T47D (cell line): ENCODE data around the gene AQP5.

Experiments
- DNase-seq, 2 experiments: peaks; one replicate each; pipeline versions ENCODE4 v3.0.0 to v3.0.0-alpha.2; 2011 to 2012; ENCODE audit warnings: low read depth in 1 of 2, low spot score in 1 of 2
- JUND ChIP-seq: IDR thresholded peaks from 2 replicates; pipeline ENCODE4 v1.6.1; 2012; ENCODE audit warnings: low read depth
- in situ Hi-C: cut with HindIII; loops from 2 replicates; pipeline ENCODE4 v1.10.0; 2016; ENCODE audit warnings: low sequenced_read_pairs, low pct_unique_long_range_greater_than_20kb

AQP5 gene

GRCh38 chr12:49939307-49939706 is 22.4 kb upstream of the AQP5 start:
- DNase-seq: no peak
- no peak for TF ChIP-seq JUND
- in situ Hi-C loops: no loop called here

GRCh38 chr12:49939707-49940106 is 22.0 kb upstream of the AQP5 start:
- no peak for DNase-seq
- no peak for TF ChIP-seq JUND
- in situ Hi-C loops: no loop called here

GRCh38 chr12:49941556-49942511 is 19.8 kb upstream of the AQP5 start:
- DNase-seq: no peak
- in situ Hi-C loops: no loop called here

GRCh38 chr12:49942512-49942893 is 19.2 kb upstream of the AQP5 start:
- TF ChIP-seq JUND: no peak
- no peak for DNase-seq
- in situ Hi-C loops: no loop called here

More at GRCh38 chr12:49941556-49942511, 19.8 kb upstream of the AQP5 start:
- TF ChIP-seq JUND: no peak

- peak in 1 of 2 experiments; percentile 25 for DNase-seq
- in situ Hi-C loops: no loop called here
These were observed 18.6 kb upstream of the AQP5 start for GRCh38 chr12:49942921-49943624.

GRCh38 chr12:49943625-49943960 is 18.1 kb upstream of the AQP5 start:
- DNase-seq: no peak

More at GRCh38 chr12:49942921-49943624, 18.6 kb upstream of the AQP5 start:
- no peak for TF ChIP-seq JUND

GRCh38 chr12:49944046-49944445 is 17.6 kb upstream of the AQP5 start:
- in situ Hi-C loops: no loop called here
- TF ChIP-seq JUND: no peak
- DNase-seq: no peak

More at GRCh38 chr12:49943625-49943960, 18.1 kb upstream of the AQP5 start:
- in situ Hi-C loops: no loop called here
- TF ChIP-seq JUND: no peak

GRCh38 chr12:49944718-49945117 is 17.0 kb upstream of the AQP5 start:
- DNase-seq: no peak
- no peak for TF ChIP-seq JUND
- in situ Hi-C loops: no loop called here

- DNase-seq: peak; percentile 83 to 85
- in situ Hi-C loops: no loop called here
- no peak for TF ChIP-seq JUND
These were observed 16.1 kb upstream of the AQP5 start for GRCh38 chr12:49945394-49946080.

- TF ChIP-seq JUND: no peak
- in situ Hi-C loops: no loop called here
- no peak for DNase-seq
These were observed 15.6 kb upstream of the AQP5 start for GRCh38 chr12:49946086-49946485.

- no peak for DNase-seq
- TF ChIP-seq JUND: no peak
- in situ Hi-C loops: no loop called here
These were observed 15.2 kb upstream of the AQP5 start for GRCh38 chr12:49946497-49946896.

GRCh38 chr12:49947593-49948226 is 14.0 kb upstream of the AQP5 start:
- in situ Hi-C loops: no loop called here
- TF ChIP-seq JUND: no peak
- DNase-seq: no peak
